Activated T-helper 1 cell treated with anti-CD3 and anti-CD28 coated beads, Interleukin-2, amount 50 U/mL, for 16 hours (primary cell): Measurements from ENCODE around the gene EPN1.

ENCODE experiments used
- DNase-seq, 2 donors: peaks; one replicate each; pipeline ENCODE4 v3.0.0-alpha.2; 2020; ENCODE audit warnings: low read depth in 1 of 2, low spot score in 1 of 2

The EPN1 gene

DNA sequence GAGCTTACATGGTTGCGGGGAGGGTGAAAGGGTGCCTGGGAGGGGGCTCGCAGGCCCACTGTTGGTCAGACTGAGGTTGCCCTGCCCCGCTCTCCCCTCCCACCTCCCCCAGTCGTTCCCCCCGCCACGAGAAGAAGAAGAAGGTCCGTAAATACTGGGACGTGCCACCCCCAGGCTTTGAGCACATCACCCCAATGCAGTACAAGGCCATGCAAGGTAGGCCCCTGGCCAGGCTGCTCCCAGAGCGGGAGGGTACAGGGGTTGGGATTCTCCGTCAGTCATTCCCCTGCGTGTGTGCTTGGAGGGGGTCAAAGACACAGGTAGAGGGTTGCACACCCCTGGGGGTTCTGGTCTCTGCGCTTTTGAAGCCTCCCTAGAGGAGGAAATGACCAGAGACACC is 14.6 kb upstream of the EPN1 start:
- no peak for DNase-seq

GRCh38 chr19:55660991-55661390 is 14.0 kb upstream of the EPN1 start:
- no peak for DNase-seq

- DNase-seq, result no peak
Observed at GRCh38 chr19:55661826-55662225, 13.2 kb upstream of the EPN1 start.

DNA sequence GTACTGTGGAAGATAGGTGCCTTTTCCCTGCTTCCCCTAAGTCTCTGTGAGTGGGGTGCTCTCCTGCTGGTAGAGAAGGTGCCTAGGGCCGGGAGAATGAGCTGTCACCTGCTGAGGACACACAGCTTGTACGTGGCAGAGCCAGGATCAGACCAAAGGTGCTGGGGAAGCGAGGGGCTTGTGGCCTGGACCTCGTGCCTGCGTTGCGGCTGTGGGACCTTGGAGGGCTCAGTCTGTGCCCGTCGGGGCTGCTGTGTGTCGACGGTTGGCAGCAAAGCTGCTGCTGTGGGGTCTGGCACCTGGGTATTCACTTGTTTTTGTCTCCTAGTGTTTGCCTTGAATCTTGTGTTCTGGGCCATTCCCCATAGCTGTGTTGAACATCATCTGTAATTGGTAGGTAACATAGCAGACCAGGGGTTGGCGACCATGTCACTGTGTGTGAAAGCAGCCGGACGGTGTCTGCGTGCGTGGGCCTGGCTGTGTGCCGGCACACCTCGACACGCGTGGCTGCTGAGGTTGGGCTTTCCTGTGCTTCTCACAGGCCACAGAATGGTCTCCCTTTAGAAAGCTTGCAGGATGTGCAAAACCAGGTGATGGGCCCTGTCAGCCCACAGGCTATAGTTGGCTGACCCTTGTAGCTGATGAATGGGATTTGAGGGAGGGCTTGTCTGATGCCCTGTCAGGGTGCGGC is 11.0 kb upstream of the EPN1 start:
- DNase-seq, result no peak

DNA sequence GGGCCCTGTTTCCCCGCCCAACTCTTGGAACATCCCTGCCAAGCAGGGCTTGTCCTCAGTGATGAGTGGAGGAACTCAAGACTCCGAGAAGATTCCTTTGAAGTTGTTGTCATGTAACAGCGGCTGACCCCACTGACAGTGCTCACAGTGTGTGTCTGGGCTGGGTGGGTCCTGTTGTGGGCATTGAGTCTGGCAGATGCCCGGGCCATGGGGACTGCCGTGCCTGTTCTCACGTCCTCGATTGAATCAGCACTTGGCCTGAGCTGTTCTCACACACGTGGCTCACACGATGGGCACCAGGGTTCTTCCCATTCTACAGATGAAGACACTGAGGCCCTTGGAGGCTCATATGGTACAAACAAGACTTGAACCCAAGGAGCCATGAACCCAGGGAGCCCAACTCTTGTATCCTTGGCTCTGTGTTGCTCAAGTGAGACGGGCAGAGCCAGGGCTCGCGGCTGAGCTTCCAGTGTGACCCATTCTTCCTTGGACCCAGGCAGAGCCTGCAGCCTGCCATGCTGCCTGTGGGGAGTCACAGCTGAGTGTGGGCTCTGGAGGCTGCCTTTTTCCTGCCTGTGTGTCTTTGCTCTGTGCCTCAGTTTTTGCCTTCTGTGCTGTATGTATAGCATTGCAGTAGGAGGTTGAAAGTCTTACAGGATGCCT is 8.6 kb upstream of the EPN1 start:
- no peak for DNase-seq

DNA sequence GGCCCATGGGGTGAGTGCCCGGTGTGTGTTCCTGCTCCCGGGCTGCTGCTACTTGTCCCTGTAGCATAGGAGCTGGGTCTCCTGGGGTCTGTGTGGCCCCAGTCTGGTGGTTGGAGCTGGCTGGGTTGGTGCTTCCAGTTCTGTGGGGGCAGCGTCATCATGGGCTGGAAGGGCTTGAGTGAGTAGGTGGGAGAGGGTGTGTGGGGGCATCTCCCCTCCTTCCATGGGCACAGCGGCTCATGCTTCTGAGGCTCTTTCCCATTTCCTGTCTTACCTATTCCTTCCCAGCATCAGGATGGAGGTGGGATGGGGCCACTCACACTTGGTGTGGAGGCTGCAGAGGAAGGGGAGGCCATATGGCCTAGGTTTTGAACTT is 8.0 kb upstream of the EPN1 start:
- no peak for DNase-seq

DNA sequence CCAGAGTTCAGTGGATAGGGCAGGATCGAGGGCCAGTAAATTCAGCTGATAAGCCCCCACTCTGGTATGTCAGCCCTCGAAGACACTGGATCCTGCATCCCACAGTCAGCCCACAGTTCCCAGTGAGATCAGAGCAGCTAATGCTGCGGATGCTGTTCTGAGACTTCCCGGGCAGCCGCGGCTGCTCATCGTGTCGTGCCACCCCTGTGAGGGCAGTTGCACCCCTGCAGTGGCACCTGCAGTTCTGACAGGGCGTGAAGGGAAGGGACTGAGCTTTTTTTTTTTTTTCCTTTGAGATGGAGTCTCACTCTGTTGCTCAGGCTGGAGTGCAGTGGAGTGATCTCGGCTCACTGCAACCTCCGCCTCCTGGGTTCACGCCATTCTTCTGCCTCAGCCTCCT is 7.5 kb upstream of the EPN1 start:
- no peak for DNase-seq

GRCh38 chr19:55667958-55668357 is 7.1 kb upstream of the EPN1 start:
- DNase-seq, result no peak

DNA sequence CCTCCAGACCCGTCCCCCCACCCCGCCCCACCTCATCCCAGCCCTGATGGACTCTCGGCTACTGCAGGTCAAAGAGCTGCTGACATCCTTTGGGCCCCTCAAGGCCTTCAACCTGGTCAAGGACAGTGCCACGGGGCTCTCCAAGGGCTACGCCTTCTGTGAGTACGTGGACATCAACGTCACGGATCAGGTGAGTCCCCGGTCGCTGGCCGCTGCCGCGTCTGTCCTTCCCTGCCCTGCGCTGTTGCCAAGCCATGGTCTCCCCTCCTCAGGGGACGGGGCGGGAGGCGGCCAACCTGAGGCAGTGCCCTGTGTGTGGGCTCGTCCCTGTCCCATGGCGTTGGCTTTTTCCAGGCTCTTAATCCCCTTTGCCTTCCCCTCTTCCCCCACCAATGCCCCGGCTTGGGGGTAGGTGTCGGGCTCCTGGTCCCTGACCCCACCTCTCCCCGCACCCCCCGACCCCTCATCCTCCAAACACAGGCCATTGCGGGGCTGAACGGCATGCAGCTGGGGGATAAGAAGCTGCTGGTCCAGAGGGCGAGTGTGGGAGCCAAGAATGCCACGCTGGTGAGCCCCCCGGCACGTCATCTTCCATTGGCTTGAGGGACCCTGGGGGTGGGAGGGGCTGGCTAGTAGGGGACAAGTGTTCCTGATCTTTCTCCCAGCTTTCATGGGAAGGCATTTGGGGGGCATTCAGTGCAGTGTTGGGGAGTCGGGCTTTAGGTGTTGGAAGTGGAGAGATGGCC is 6.2 kb upstream of the EPN1 start:
- DNase-seq, result no peak

DNA sequence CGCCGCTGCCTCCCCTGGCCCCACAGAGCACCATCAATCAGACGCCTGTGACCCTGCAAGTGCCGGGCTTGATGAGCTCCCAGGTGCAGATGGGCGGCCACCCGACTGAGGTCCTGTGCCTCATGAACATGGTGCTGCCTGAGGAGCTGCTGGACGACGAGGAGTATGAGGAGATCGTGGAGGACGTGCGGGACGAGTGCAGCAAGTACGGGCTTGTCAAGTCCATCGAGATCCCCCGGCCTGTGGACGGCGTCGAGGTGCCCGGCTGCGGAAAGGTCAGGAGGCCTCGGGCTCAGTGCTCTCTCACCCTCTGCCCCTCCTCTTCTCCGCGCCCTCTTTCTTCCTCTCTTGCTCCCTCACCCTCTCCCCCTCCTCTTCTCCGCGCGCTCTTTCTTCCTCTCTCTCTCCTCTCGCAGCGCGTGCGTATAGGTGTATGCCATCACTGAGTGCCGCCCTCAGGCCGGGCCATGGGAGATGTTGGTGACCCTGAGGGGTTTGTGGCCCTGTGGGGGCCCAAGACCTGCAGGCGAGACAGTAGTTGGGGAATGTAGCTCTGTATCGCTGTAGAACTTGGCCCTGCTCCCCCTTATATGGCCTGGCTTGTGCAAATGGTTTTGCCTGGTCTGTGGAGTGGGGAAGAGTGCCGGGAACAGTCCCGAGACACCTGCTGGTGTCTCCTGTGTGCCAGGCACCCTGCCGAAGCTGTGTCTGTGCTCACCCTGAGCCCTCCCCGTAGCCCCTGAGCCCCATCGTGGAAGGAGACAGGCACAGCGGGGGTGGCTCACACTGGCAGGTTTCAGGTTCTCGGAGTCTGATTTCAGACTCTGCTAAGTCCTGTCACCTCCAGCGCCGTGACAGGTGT is 5.4 kb upstream of the EPN1 start:
- DNase-seq, result no peak

- no peak for DNase-seq
Observed at GRCh38 chr19:55670280-55671053, 4.6 kb upstream of the EPN1 start.

- DNase-seq, result no peak
Observed at GRCh38 chr19:55671054-55671378, 4.0 kb upstream of the EPN1 start.

GRCh38 chr19:55672418-55672817 is 2.6 kb upstream of the EPN1 start:
- no peak for DNase-seq

- no peak for DNase-seq
Observed at GRCh38 chr19:55673465-55673864, 1.6 kb upstream of the EPN1 start.

- DNase-seq, result no peak
Observed at GRCh38 chr19:55673889-55674288, 1.1 kb upstream of the EPN1 start.

DNA sequence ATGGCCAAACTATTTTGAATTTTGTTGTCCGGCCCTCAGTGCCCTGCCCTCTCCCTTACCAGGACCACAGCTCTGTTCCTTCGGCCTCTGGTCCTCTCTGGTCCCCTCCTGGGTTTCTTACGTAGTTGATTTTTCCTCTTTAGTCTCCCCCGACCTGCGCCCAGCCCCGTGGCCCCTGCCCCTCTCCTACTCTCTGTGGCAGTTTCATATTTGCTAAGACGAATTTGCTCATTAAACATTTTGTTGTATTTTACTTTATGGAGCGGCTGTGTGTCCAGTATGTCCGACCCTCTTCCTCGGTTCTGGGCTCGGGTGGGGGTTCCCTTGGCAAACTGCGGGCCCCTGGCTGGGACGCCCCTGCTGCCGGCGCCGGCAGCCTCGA is 576 bp upstream of the EPN1 start:
- no peak for DNase-seq

DNA sequence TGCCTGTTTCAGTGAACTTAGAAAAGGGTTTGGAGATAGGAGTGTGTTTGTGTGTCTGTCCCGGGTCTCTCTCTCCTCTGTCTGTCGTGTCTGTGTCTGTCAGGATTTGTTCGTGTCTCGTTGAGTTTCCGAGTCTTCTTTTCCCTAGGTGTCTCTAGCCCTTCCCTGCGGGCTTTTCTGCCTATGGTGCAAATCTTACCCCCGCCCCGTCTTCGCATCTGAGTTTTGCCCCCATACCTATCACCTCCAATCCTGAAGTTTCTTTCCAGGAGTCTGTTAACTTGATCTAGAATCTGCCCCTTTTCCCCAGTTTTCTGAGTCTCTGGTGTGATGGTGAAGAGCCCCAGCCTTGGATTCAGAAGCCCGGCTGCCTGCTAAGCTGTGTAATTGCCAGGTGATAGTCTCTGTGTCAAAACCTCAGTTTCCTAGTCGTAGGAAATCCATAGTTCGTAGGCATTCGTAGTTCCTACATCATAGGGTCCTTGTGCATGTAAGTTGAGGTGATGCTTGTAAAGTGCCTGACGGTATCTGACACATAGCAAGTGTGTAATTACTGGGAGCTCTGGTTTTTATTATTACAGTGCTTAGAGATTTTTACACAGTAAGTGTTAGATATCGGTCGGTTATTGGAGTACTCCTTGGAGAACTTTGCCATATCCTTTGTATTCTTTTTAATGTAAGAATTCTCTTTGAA is 782 bp downstream of the EPN1 start:
- no peak for DNase-seq

DNA sequence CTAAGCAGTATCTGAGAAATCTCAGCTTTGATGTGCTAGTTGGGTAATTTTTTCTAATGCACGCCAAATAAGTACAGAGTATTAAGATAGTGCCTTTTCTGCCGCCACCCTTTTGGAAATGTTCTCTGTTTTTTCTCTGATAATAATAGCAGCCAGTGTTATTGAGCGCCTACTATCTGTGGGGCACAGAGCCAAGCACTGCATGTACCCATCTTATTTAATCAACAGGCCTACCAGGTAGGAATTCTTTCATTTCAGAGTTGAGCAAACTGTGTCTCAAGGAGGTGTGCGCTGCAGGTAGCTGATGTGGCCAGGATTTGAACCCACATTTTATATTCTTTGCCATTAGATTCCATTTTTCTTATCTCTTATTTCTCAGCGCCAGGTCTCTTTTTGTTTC is 1.4 kb downstream of the EPN1 start:
- DNase-seq, result no peak

GRCh38 chr19:55676889-55677505 is 2.0 kb downstream of the EPN1 start:
- DNase-seq, result no peak

- no peak for DNase-seq
Observed at GRCh38 chr19:55677572-55678028, 2.6 kb downstream of the EPN1 start.
